Measurements from ENCODE around the gene INSIG2.

INSIG2 gene

GRCh38 chr2:118065921-118066511 lies 22.3 kb upstream of the INSIG2 start:
- Histone ChIP-seq H3K4me3 (no peak overlapping the region), H3K36me3 (no peaks in the 10 kb centered on the region), H3K27ac (no peak overlapping the region), H3K4me1 (no peaks in the 10 kb centered on the region), H3K27me3 (peaks cover 0 to 7% of the 10 kb centered on the region in 2 donors), H3K9me3 (no peaks in the 10 kb centered on the region)
- TF ChIP-seq CTCF (IDR thresholded peaks at IDR 0.05), result no peak
- no peak for DNase-seq
- intact Hi-C loops (cut with DNase I; ENCODE audit: low total_unique reads), result no loop called here

GRCh38 chr2:118077636-118078247 lies 10.5 kb upstream of the INSIG2 start:
- no peaks in the 10 kb centered on the region for H3K27me3 ChIP-seq
- no peaks in the 10 kb centered on the region for H3K9me3 ChIP-seq
- no peak for DNase-seq
- intact Hi-C loops (cut with DNase I; ENCODE audit: low total_unique reads), result no loop called here
- no peak for TF ChIP-seq CTCF (IDR thresholded peaks at IDR 0.05)
- H3K4me3 ChIP-seq, result no peak overlapping the region
- H3K4me1 ChIP-seq, result no peaks in the 10 kb centered on the region
- no peaks in the 10 kb centered on the region for H3K36me3 ChIP-seq
- H3K27ac ChIP-seq, result no peak overlapping the region

- no peaks in the 10 kb centered on the region for H3K9me3 ChIP-seq
- H3K27ac ChIP-seq, result no peak overlapping the region
- no peak overlapping the region for H3K4me3 ChIP-seq
- H3K4me1 ChIP-seq, result no peaks in the 10 kb centered on the region
- H3K36me3 ChIP-seq, result no peaks in the 10 kb centered on the region
- no peaks in the 10 kb centered on the region for H3K27me3 ChIP-seq
- no peak for DNase-seq
- TF ChIP-seq CTCF (IDR thresholded peaks at IDR 0.05), result no peak
- intact Hi-C loops (cut with DNase I; ENCODE audit: low total_unique reads), result no loop called here
Measured at GRCh38 chr2:118078734-118079133, 9.5 kb upstream of the INSIG2 start.

- H3K9me3 ChIP-seq, result no peaks in the 10 kb centered on the region
- H3K27me3 ChIP-seq, result no peaks in the 10 kb centered on the region
- DNase-seq, result no peak
- no peaks in the 10 kb centered on the region for H3K36me3 ChIP-seq
- intact Hi-C loops (cut with DNase I; ENCODE audit: low total_unique reads), result no loop called here
- H3K4me1 ChIP-seq, result peaks cover 0 to 6% (median 0%) of the 10 kb centered on the region in 4 donors
- no peak overlapping the region for H3K27ac ChIP-seq
- H3K4me3 ChIP-seq, result no peak overlapping the region
- no peak for TF ChIP-seq CTCF (IDR thresholded peaks at IDR 0.05)
Measured at GRCh38 chr2:118084491-118085089, 3.7 kb upstream of the INSIG2 start.

- no peaks in the 10 kb centered on the region for H3K27me3 ChIP-seq
- H3K9me3 ChIP-seq, result no peaks in the 10 kb centered on the region
- no peak overlapping the region for H3K4me3 ChIP-seq
- H3K4me1 ChIP-seq, result peaks cover 0 to 14% (median 2%) of the 10 kb centered on the region in 4 donors
- TF ChIP-seq CTCF (IDR thresholded peaks at IDR 0.05), result no peak
- intact Hi-C loops (cut with DNase I; ENCODE audit: low total_unique reads), result no loop called here
- no peak for DNase-seq
- H3K27ac ChIP-seq, result no peak overlapping the region
- no peaks in the 10 kb centered on the region for H3K36me3 ChIP-seq
Measured at GRCh38 chr2:118085173-118086023, 2.9 kb upstream of the INSIG2 start.

Data from tibial artery (tissue), 4 donors.